AML-193 (cell line): ENCODE data around the gene RIT2.
"Not testable (repeated sequence)": the region's sequence is repeated elsewhere in the genome, so short reads cannot be mapped to it uniquely, and the experiment has no call there.

Experiments
- DNase-seq, 2 experiments: peaks; one replicate each; lab custom pipeline; 2025; lab: John Stamatoyannopoulos, UW

RIT2 gene

GRCh38 chr18:42756214-42756613, 359.3 kb downstream of the RIT2 start:
- no peak for DNase-seq

- DNase-seq = no peak
These were observed 362.6 kb downstream of the RIT2 start for GRCh38 chr18:42752916-42753315.

- no peak for DNase-seq
These were observed 368.7 kb downstream of the RIT2 start for GRCh38 chr18:42746794-42747193.

- DNase-seq = no peak
These were observed 369.6 kb downstream of the RIT2 start for GRCh38 chr18:42745931-42746330.

- no peak for DNase-seq
These were observed 370.3 kb downstream of the RIT2 start for GRCh38 chr18:42745171-42745570.

- DNase-seq = no peak
These were observed 371.9 kb downstream of the RIT2 start for GRCh38 chr18:42743373-42744138.

- no peak for DNase-seq
These were observed 372.5 kb downstream of the RIT2 start for GRCh38 chr18:42742969-42743368.

- no peak for DNase-seq
These were observed 373.0 kb downstream of the RIT2 start for GRCh38 chr18:42742474-42742873.

- DNase-seq = not testable (repeated sequence)
These were observed 373.6 kb downstream of the RIT2 start for GRCh38 chr18:42741805-42742347.

- DNase-seq = not testable (repeated sequence)
These were observed 374.2 kb downstream of the RIT2 start for GRCh38 chr18:42741299-42741698.

- DNase-seq = no peak
These were observed 379.4 kb downstream of the RIT2 start for GRCh38 chr18:42736074-42736473.

- DNase-seq = no peak
These were observed 381.0 kb downstream of the RIT2 start for GRCh38 chr18:42734520-42734919.

GRCh38 chr18:42730272-42730671, 385.2 kb downstream of the RIT2 start:
- DNase-seq = no peak

- DNase-seq = no peak
These were observed 396.3 kb downstream of the RIT2 start for GRCh38 chr18:42719221-42719620.

GRCh38 chr18:42712065-42712464, 403.4 kb downstream of the RIT2 start:
- no peak for DNase-seq

GRCh38 chr18:42707080-42707479, 408.4 kb downstream of the RIT2 start:
- no peak for DNase-seq

- no peak for DNase-seq
These were observed 408.9 kb downstream of the RIT2 start for GRCh38 chr18:42706618-42707017.

- no peak for DNase-seq
These were observed 409.4 kb downstream of the RIT2 start for GRCh38 chr18:42706029-42706608.
